ENCODE measurements around the gene PER3. TPM values are rescaled to one million over a fixed set of nuclear protein-coding genes. Genes with fewer than 3 reads are reported as not detected.

Gene PER3
- total RNA-seq, 1 donor, result 35.5 TPM

DNA sequence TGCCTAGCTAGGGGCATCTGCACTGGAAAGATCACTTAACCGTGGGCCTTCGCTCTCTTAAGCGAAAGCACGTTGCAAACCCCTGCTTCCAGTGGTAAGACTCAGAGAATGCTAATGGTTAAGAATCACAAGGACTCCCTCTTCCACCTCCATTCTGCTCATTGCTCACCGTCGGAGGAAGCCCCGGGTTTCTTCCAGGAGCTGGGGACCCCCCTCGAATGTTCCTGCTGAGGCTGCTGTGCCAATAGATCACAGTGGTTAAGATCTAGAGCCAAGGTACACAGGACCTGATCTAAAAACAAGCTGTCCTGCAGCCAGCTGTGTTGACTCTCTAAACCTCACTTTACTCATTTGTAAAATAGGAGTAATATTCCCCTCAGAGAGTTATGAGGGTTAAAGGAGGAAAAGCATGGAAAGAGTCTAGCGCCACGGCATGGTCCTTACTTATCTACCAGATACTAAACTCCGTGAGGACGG lies 12.2 kb upstream of the PER3 start:
- peak; percentile 18 for DNase-seq (ENCODE audit: low read depth)
- H3K4me3 ChIP-seq (ENCODE audit: low read depth, low read length), result peak overlapping the region; percentile 89
- no peak for TF ChIP-seq CTCF (IDR thresholded peaks at IDR 0.05; ENCODE audit: insufficient read depth, low read length)

DNA sequence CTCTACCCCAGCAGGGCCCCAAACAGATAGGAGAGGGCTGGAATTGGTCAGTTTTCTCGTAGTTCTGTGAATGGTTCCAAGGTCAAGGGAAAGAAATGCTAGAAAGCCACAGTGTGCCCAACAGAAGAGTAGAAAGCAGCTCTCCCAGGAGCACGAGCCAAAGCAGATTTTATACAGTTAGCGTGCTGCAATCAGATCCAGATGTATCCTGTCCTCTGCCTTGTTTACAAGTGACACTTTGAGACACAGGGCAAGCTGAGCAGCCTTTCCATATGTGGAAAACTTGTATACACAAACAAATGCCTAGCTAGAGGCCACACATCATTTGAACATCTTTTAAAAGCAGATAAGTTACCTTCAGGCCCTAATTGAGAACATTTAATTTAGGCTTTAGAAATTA lies 6.5 kb upstream of the PER3 start:
- no peak for TF ChIP-seq CTCF (IDR thresholded peaks at IDR 0.05; ENCODE audit: insufficient read depth, low read length)
- no peak for DNase-seq (ENCODE audit: low read depth)
- H3K4me3 ChIP-seq (ENCODE audit: low read depth, low read length), result no peak overlapping the region

DNA sequence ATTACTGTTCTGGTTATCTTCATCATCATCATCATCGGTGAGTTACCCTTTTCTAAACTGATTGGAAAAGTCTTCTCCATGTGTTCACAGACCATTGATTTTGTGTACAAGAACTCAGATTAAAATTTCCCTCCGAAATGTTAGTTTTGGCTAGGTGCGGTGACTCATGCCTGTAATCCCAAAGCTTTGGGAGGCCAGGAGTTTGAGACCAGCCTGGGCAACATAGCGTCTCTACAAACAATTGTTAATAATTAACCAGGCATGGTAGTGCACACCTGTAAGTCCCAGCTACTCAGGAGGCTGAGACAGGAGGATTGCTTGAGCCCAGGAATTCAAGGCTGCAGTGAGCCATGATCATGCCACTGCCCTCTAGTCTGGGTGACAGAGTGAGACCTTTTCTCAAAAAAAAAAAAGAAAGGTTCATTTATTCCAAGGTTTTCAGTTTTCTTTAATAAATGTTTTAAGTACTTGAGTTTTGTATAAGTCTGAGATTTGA lies 5.9 kb upstream of the PER3 start:
- DNase-seq (ENCODE audit: low read depth), result no peak
- H3K4me3 ChIP-seq (ENCODE audit: low read depth, low read length), result no peak overlapping the region
- TF ChIP-seq CTCF (IDR thresholded peaks at IDR 0.05; ENCODE audit: insufficient read depth, low read length), result no peak

DNA sequence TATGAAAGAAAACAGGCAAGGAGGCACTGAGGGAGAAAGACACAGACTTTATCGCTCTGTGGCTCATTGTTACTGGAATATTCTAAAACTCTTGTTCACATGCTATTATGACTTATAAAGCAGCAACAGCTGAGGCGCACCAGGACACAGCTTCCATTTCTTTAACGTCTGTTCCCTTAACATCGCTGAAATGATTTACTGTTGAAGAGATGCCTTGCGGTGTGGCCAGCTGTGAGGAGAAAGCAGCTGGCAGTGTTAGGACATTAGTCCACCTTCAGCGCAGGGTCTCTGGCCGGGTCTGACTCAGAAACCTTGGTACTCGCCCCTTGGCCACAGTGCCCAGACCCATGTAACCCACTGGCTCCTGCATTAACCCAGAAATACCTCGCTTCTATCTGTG lies 3.1 kb upstream of the PER3 start:
- no peak for TF ChIP-seq CTCF (IDR thresholded peaks at IDR 0.05; ENCODE audit: insufficient read depth, low read length)
- no peak for DNase-seq (ENCODE audit: low read depth)
- H3K4me3 ChIP-seq (ENCODE audit: low read depth, low read length), result no peak overlapping the region

DNA sequence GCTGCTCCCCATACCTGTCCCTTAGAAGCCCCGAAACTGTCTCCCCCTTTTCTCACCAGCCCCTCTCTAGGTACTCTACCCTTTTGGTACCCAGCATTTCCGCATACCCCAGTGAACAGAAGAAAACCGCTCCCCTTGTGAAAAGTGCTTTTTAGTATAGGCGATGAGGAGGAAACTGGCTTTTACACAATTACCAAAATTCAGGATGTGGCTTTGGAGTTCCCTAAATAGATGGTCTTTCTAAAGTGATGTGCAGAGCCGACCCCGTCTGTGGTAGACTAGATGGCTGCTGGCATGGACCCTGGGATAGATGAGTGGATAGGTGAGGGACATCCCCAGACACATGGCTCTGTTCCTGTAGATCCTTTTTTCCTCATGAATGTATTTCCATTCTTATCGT lies 2.6 kb upstream of the PER3 start:
- TF ChIP-seq CTCF (IDR thresholded peaks at IDR 0.05; ENCODE audit: insufficient read depth, low read length), result no peak
- no peak overlapping the region for H3K4me3 ChIP-seq (ENCODE audit: low read depth, low read length)
- DNase-seq (ENCODE audit: low read depth), result no peak

DNA sequence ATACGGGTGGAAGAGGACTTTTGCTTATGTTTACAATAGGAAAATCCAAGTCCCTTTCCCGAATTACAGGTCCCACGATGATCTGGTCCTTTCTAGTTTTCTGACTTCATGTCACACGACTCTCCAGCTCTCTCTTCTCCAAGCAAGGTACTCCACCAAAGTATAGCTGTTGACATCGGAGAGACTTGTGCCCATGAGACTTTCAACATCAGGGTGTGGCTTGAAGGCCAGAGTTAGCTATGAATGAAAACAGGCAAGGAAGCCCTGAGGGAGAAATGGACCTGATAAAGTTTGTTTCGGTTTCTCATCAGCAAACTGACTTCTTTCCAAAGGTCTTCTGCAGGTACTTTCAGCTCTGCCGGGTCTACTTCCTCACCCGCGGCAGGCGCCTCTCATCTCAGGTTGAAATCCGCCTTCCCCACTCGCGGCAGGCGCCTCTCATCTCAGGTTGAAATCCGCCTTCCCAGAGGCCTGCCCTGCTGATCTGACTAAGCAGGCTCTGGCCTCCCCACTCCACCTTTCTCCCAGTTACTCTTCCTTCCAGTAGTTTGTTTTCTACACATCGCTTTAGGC lies 2.1 kb upstream of the PER3 start:
- no peak for DNase-seq (ENCODE audit: low read depth)
- TF ChIP-seq CTCF (IDR thresholded peaks at IDR 0.05; ENCODE audit: insufficient read depth, low read length), result no peak
- no peak overlapping the region for H3K4me3 ChIP-seq (ENCODE audit: low read depth, low read length)

All from fibroblast of the aortic adventitia (primary cell).